Stimulated activated CD8-positive, alpha-beta memory T cell treated with anti-CD3 and anti-CD28 coated beads, Interleukin-4, amount 100 ng/mL, for 4 hours (primary cell): Measurements from ENCODE around the gene PTPRD.

Experiments
- DNase-seq, 2 donors: peaks; one replicate each; pipeline ENCODE4 v3.0.0-alpha.2; 2020; ENCODE audit warnings: low read depth in 2 of 2, low spot score in 1 of 2

PTPRD gene

GRCh38 chr9:8564960-8565359, 2047.8 kb downstream of the PTPRD start:
- DNase-seq: no peak

GRCh38 chr9:8560560-8561525, 2052.0 kb downstream of the PTPRD start:
- DNase-seq: no peak

- no peak for DNase-seq
Measured at GRCh38 chr9:8558176-8558575, 2054.6 kb downstream of the PTPRD start.

- DNase-seq: no peak
Measured at GRCh38 chr9:8555762-8556500, 2056.9 kb downstream of the PTPRD start.

- DNase-seq: no peak
Measured at GRCh38 chr9:8553444-8553843, 2059.4 kb downstream of the PTPRD start.

GRCh38 chr9:8552732-8553131, 2060.1 kb downstream of the PTPRD start:
- DNase-seq: no peak

GRCh38 chr9:8549214-8549613, 2063.6 kb downstream of the PTPRD start:
- DNase-seq: no peak

- no peak for DNase-seq
Measured at GRCh38 chr9:8543219-8543618, 2069.6 kb downstream of the PTPRD start.

- DNase-seq: no peak
Measured at GRCh38 chr9:8542537-8542936, 2070.3 kb downstream of the PTPRD start.

GRCh38 chr9:8539681-8540197, 2073.1 kb downstream of the PTPRD start:
- DNase-seq: no peak

GRCh38 chr9:8536845-8537244, 2076.0 kb downstream of the PTPRD start:
- no peak for DNase-seq

GRCh38 chr9:8534828-8535227, 2078.0 kb downstream of the PTPRD start:
- DNase-seq: no peak

GRCh38 chr9:8533681-8534080, 2079.1 kb downstream of the PTPRD start:
- no peak for DNase-seq

GRCh38 chr9:8531826-8532415, 2080.9 kb downstream of the PTPRD start:
- DNase-seq: no peak

- DNase-seq: no peak
Measured at GRCh38 chr9:8521112-8521511, 2091.7 kb downstream of the PTPRD start.

GRCh38 chr9:8515748-8516147, 2097.1 kb downstream of the PTPRD start:
- no peak for DNase-seq

- no peak for DNase-seq
Measured at GRCh38 chr9:8514760-8515159, 2098.0 kb downstream of the PTPRD start.

GRCh38 chr9:8508671-8509290, 2104.0 kb downstream of the PTPRD start:
- DNase-seq: no peak

- no peak for DNase-seq
Measured at GRCh38 chr9:8494571-8494970, 2118.2 kb downstream of the PTPRD start.

- no peak for DNase-seq
Measured at GRCh38 chr9:8492679-8493078, 2120.1 kb downstream of the PTPRD start.

GRCh38 chr9:8492024-8492423, 2120.8 kb downstream of the PTPRD start:
- no peak for DNase-seq
